ENCODE measurements around the gene PTGDS.

- TF ChIP-seq POLR2A (IDR thresholded peaks at IDR 0.05; ENCODE audit: low read length) (no peak), GATA1 (IDR thresholded peaks at IDR 0.05; ENCODE audit: low read depth, low read length) (no peak)
Observed at GRCh38 chr9:136992819-136993369, 15.6 kb downstream of the PTGDS start.

All from erythroblast (primary cell).